KMS-11 (cell line): ENCODE results near the gene CACNA2D3.

Source experiments
- H2AFZ ChIP-seq: fragments of 200-600 bp; sonication (generic); 2 replicates; pipeline ENCODE4 v1.6.1; 2016; ENCODE audit warnings: antibody characterized with exemption, mixed run types, low read depth
- H3K27ac ChIP-seq: fragments of 200-600 bp; sonication (generic); 2 replicates; pipeline ENCODE4 v1.6.1; 2016; ENCODE audit warnings: mild to moderate bottlenecking, mixed run types
- H3K27me3 ChIP-seq: fragments of 200-600 bp; sonication (generic); 2 replicates; pipeline ENCODE4 v1.6.1; 2017; ENCODE audit warnings: mild to moderate bottlenecking, low read depth, mixed run types, moderate library complexity; ENCODE audit not compliant: insufficient read depth
- H3K36me3 ChIP-seq: fragments of 200-600 bp; sonication (generic); 2 replicates; pipeline ENCODE4 v1.6.1; 2017; ENCODE audit warnings: mild to moderate bottlenecking, mixed run types; ENCODE audit not compliant: insufficient read depth
- H3K4me1 ChIP-seq: fragments of 200-600 bp; sonication (generic); 2 replicates; pipeline ENCODE4 v1.6.1; 2016; ENCODE audit warnings: mild to moderate bottlenecking, low read depth, mixed run types; ENCODE audit not compliant: poor library complexity, severe bottlenecking
- H3K4me2 ChIP-seq: fragments of 200-600 bp; sonication (generic); 2 replicates; pipeline ENCODE4 v1.7.0; 2016; ENCODE audit warnings: mild to moderate bottlenecking, mixed run types
- H3K4me3 ChIP-seq: fragments of 200-600 bp; sonication (generic); IDR thresholded peaks from 2 replicates; pipeline ENCODE4 v1.6.1; 2017; ENCODE audit warnings: low read depth, low read length, mixed read lengths; ENCODE audit not compliant: insufficient read depth
- H3K79me2 ChIP-seq: fragments of 200-600 bp; sonication (generic); 2 replicates; pipeline ENCODE4 v1.6.1; 2016; ENCODE audit warnings: low read depth, mixed run types; ENCODE audit not compliant: insufficient read depth
- H3K9ac ChIP-seq: fragments of 200-600 bp; sonication (generic); 2 replicates; pipeline ENCODE4 v1.6.1; 2016; ENCODE audit warnings: mild to moderate bottlenecking, mixed run types
- H4K20me1 ChIP-seq: fragments of 200-600 bp; sonication (generic); 2 replicates; pipeline ENCODE4 v1.6.1; 2016; ENCODE audit warnings: mild to moderate bottlenecking, mixed run types; ENCODE audit not compliant: insufficient read depth
- CTCF ChIP-seq: fragments of 200-600 bp; sonication (generic); conservative IDR thresholded peaks from 2 replicates; pipeline ENCODE4 v1.6.1; 2017; ENCODE audit warnings: low read depth, mild to moderate bottlenecking, antibody characterized with exemption, low read length, moderate library complexity, mixed read lengths

CACNA2D3 gene

GRCh38 chr3:54171951-54172350 is 49.6 kb downstream of the CACNA2D3 start:
- no peak overlapping the region for H3K4me3 ChIP-seq
- H2AFZ ChIP-seq: no peak overlapping the region
- no peak for TF ChIP-seq CTCF
- H3K79me2 ChIP-seq: no peaks in the 10 kb centered on the region
- no peak overlapping the region for H3K9ac ChIP-seq
- H4K20me1 ChIP-seq: no peaks in the 10 kb centered on the region
- H3K4me1 ChIP-seq: no peaks in the 10 kb centered on the region
- H3K4me2 ChIP-seq: no peak overlapping the region
- H3K27me3 ChIP-seq: no peaks in the 10 kb centered on the region
- no peak overlapping the region for H3K27ac ChIP-seq
- H3K36me3 ChIP-seq: no peaks in the 10 kb centered on the region

DNA sequence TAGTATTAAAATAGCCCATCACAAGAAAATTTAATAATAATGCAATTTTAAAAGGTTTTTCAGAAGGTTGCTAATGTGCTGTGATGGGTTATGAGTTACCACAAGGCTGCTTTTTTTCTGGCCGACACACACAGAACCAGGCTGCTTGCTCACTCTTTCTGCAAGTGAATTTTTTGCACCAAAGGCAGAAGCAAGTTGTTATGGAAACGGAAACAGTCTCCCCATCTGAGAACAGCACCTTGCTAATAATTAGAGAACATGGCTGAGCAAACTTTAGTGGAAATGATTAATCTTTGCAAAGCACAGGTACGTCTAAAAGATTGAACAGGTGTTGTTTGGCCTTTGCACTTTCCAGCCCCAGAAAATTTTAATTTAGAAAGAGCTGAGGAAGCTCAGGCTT is 51.0 kb downstream of the CACNA2D3 start:
- Histone ChIP-seq H3K9ac (no peak overlapping the region), H3K4me3 (no peak overlapping the region), H4K20me1 (no peaks in the 10 kb centered on the region), H3K4me1 (no peaks in the 10 kb centered on the region), H3K4me2 (no peak overlapping the region), H3K27me3 (no peaks in the 10 kb centered on the region), H3K36me3 (no peaks in the 10 kb centered on the region), H3K27ac (no peak overlapping the region), H2AFZ (no peak overlapping the region), H3K79me2 (no peaks in the 10 kb centered on the region)
- TF ChIP-seq CTCF: no peak

DNA sequence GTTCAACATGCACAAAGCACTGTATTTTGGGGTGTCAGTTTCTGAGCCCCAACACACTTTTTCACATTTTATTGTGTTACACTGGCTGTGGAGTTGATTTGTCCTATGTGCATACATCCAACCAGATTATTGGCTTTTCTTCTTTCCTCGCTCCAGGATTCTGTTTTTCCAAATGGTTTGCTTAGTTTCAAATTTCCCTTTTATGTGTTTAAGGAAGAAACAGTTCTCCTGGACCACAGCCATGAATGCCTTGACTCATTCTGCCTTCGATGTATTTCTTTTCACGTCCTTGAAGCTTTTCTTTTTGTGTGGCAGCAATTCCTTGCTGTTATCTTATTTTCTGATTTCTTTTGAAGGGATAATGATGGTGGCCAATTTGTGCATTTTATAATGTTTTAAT is 53.8 kb downstream of the CACNA2D3 start:
- Histone ChIP-seq H3K27ac (no peak overlapping the region), H3K36me3 (no peaks in the 10 kb centered on the region), H3K79me2 (no peaks in the 10 kb centered on the region), H2AFZ (no peak overlapping the region), H3K4me2 (no peak overlapping the region), H3K27me3 (no peaks in the 10 kb centered on the region), H3K4me3 (no peak overlapping the region), H3K9ac (no peak overlapping the region), H3K4me1 (no peaks in the 10 kb centered on the region), H4K20me1 (no peaks in the 10 kb centered on the region)
- no peak for TF ChIP-seq CTCF

GRCh38 chr3:54177816-54178215 is 55.5 kb downstream of the CACNA2D3 start:
- Histone ChIP-seq H3K4me1 (no peaks in the 10 kb centered on the region), H4K20me1 (no peaks in the 10 kb centered on the region), H3K79me2 (no peaks in the 10 kb centered on the region), H3K4me3 (no peak overlapping the region), H3K9ac (no peak overlapping the region), H2AFZ (no peak overlapping the region), H3K27ac (no peak overlapping the region), H3K36me3 (no peaks in the 10 kb centered on the region), H3K4me2 (no peak overlapping the region), H3K27me3 (no peaks in the 10 kb centered on the region)
- TF ChIP-seq CTCF: no peak

GRCh38 chr3:54178376-54178775 is 56.0 kb downstream of the CACNA2D3 start:
- Histone ChIP-seq H3K9ac (no peak overlapping the region), H3K79me2 (no peaks in the 10 kb centered on the region), H3K4me3 (no peak overlapping the region), H3K4me1 (no peaks in the 10 kb centered on the region), H3K27ac (no peak overlapping the region), H3K4me2 (no peak overlapping the region), H3K27me3 (no peaks in the 10 kb centered on the region), H4K20me1 (no peaks in the 10 kb centered on the region), H3K36me3 (no peaks in the 10 kb centered on the region), H2AFZ (no peak overlapping the region)
- no peak for TF ChIP-seq CTCF
